ENCODE results near the gene BTBD16. TPM values are rescaled to one million over a fixed set of nuclear protein-coding genes. Genes with fewer than 3 reads are reported as not detected.

BTBD16 gene
- polyA plus RNA-seq, 3 donors = not detected

- Mint-ChIP-seq H3K4me3 (no peak overlapping the region), H3K27me3 (ENCODE audit: low read depth in 3 of 3) (peaks cover 3 to 6% (median 4%) of the 10 kb centered on the region in 3 donors), H3K27ac (no peak overlapping the region), H3K9me3 (peaks cover 0 to 1% (median 0%) of the 10 kb centered on the region in 7 donors), H3K4me1 (peaks cover 6% of the 10 kb centered on the region), H3K36me3 (no peaks in the 10 kb centered on the region)
- no peak overlapping the region for H3K27ac ChIP-seq (ENCODE audit: low read depth in 1 of 2, low read length in 2 of 2)
- H3K79me2 ChIP-seq (ENCODE audit: insufficient read depth, low read length) = no peaks in the 10 kb centered on the region
- H4K20me1 ChIP-seq (ENCODE audit: insufficient read depth, low read length) = no peaks in the 10 kb centered on the region
- H3K4me3 ChIP-seq (replicated peaks in 1 of 3; ENCODE audit: low read depth in 2 of 3, low read length in 3 of 3) = no peak overlapping the region
- H3K4me1 ChIP-seq (ENCODE audit: control insufficient read depth in 1 of 2, insufficient read depth in 2 of 2, low read length in 2 of 2) = peaks cover 0 to 3% of the 10 kb centered on the region in 2 donors
- no peak overlapping the region for H2AFZ ChIP-seq (ENCODE audit: insufficient read depth, low read depth, low read length, poor library complexity, severe bottlenecking)
- H3K9ac ChIP-seq (ENCODE audit: insufficient read depth, low read length, poor library complexity, severe bottlenecking) = no peak overlapping the region
- H3K9me3 ChIP-seq (replicated peaks in 1 of 2; ENCODE audit: control insufficient read depth in 1 of 2, insufficient read depth in 1 of 2, low read length in 2 of 2) = no peaks in the 10 kb centered on the region
- 74% methylated on average over 8 of the region's 11 CpGs for WGBS (ENCODE audit: insufficient coverage)
- no peaks in the 10 kb centered on the region for H3K36me3 ChIP-seq (replicated peaks in 1 of 2; ENCODE audit: control insufficient read depth in 1 of 2, insufficient read depth in 2 of 2, low read length in 2 of 2)
- no peaks in the 10 kb centered on the region for H3K27me3 ChIP-seq (ENCODE audit: control insufficient read depth in 2 of 2, insufficient read depth in 2 of 2, low read length in 2 of 2)
- H3K4me2 ChIP-seq (replicated peaks; ENCODE audit: extremely low read depth, low read length, poor library complexity, severe bottlenecking) = no peak overlapping the region
- no peak for TF ChIP-seq CTCF (IDR thresholded peaks at IDR 0.05)
- intact Hi-C loops (cut with micrococcal nuclease) = loop anchor here in 1 of 2 donors (5.0 kb wide), 1 partner anchor 91 kb away; no protein-coding TSS in a partner anchor
- DNase-seq = peak in 1 of 3 donors; percentile 8
These were observed 70.2 kb downstream of the BTBD16 start for GRCh38 chr10:122341141-122341810.

GRCh38 chr10:122342293-122343134 is 71.4 kb downstream of the BTBD16 start:
- Histone ChIP-seq H3K27me3 (ENCODE audit: control insufficient read depth in 2 of 2, insufficient read depth in 2 of 2, low read length in 2 of 2) (no peaks in the 10 kb centered on the region), H3K4me2 (replicated peaks; ENCODE audit: extremely low read depth, low read length, poor library complexity, severe bottlenecking) (no peak overlapping the region), H3K4me3 (replicated peaks in 1 of 3; ENCODE audit: low read depth in 2 of 3, low read length in 3 of 3) (no peak overlapping the region), H4K20me1 (ENCODE audit: insufficient read depth, low read length) (no peaks in the 10 kb centered on the region), H3K27ac (ENCODE audit: low read depth in 1 of 2, low read length in 2 of 2) (no peak overlapping the region), H3K9ac (ENCODE audit: insufficient read depth, low read length, poor library complexity, severe bottlenecking) (no peak overlapping the region), H3K36me3 (replicated peaks in 1 of 2; ENCODE audit: control insufficient read depth in 1 of 2, insufficient read depth in 2 of 2, low read length in 2 of 2) (no peaks in the 10 kb centered on the region), H3K79me2 (ENCODE audit: insufficient read depth, low read length) (no peaks in the 10 kb centered on the region), H2AFZ (ENCODE audit: insufficient read depth, low read depth, low read length, poor library complexity, severe bottlenecking) (no peak overlapping the region), H3K9me3 (replicated peaks in 1 of 2; ENCODE audit: control insufficient read depth in 1 of 2, insufficient read depth in 1 of 2, low read length in 2 of 2) (no peaks in the 10 kb centered on the region), H3K4me1 (ENCODE audit: control insufficient read depth in 1 of 2, insufficient read depth in 2 of 2, low read length in 2 of 2) (peaks cover 0 to 3% of the 10 kb centered on the region in 2 donors)
- 97% methylated on average over 3 of the region's 8 CpGs for WGBS (ENCODE audit: insufficient coverage)
- TF ChIP-seq CTCF (IDR thresholded peaks at IDR 0.05) = peak; percentile 70
- Mint-ChIP-seq H3K27me3 (ENCODE audit: low read depth in 3 of 3) (peaks cover 3 to 10% (median 3%) of the 10 kb centered on the region in 3 donors), H3K4me1 (peaks cover 6% of the 10 kb centered on the region), H3K27ac (no peak overlapping the region), H3K4me3 (no peak overlapping the region), H3K36me3 (no peaks in the 10 kb centered on the region), H3K9me3 (peaks cover 0 to 1% (median 0%) of the 10 kb centered on the region in 7 donors)
- DNase-seq = peak; percentile 5 to 14 (median 10)
- intact Hi-C loops (cut with micrococcal nuclease) = loop anchor here in 1 of 2 donors (2.0 to 5.0 kb wide), 2 partner anchors 90 to 222 kb away; no protein-coding TSS in a partner anchor
